GM19372 (cell line): ENCODE results near the gene SPOCD1.

ENCODE experiments used
- ATAC-seq: cut with Tn5 transposase; IDR thresholded peaks from one replicate; pipeline ENCODE4 v1.9.1; 2021; ENCODE audit warnings: mild to moderate bottlenecking, low read depth, moderate library complexity; ENCODE audit not compliant: unreplicated experiment

SPOCD1 gene

DNA sequence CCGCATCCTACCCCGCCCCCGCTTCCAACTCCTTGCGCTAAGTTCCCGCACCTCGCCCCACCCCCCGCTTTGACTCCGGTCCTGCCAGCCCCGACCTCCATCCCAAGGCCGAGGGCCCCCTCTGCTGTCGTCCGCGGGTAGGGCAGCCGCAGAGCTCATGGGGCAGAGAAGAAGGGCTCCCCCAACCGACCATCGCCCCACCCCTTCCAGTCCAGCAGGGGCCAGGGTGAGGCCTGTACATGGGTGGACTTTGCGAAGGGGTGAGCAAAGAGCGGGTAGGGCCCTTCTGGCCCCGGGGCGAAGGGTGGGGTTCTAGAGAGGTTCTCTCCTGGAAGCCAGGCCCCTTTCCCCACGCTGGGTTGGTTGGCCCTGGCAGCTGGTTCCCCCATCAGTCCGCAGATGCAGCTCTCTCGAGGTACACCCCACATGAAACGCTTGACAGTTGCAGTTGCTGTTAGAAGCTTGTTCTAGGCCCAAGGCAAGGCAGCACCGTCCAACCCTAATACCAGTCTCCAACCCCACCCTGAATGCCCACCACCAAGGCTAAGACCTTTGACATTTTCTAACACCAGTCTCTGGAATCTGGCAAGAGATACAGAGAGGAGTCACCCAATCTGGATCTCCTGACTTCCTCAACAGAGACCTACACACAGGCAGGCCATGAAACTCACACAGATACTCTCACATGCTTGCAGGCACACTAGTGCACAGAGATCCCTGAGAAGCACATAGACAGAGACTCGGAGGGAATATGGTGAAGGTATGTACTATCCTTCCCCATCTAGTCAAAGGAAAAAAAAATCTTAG, 26.4 kb downstream of the SPOCD1 start:
- peak; percentile 64 for ATAC-seq

DNA sequence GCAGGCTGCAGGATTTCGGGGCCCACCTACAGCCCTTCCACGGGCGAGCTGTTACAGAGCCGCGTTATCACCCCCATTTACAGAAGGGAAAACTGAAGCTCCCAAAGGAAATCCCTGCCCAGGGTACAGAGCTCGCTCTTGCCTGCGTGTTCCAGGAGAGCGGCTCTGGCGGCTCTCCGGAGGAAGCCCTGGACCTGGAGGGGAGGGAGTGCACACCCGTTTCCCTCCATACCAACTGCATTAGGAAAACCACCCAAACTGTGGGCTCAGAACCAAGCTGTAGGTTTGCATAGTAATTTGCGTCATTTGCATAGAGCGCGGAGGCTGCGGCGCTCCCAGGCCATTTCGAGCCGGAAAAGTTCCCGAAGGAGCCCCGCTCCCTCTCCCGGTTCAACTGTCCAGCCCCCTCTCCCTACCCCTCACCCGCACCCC, 27.0 kb downstream of the SPOCD1 start:
- ATAC-seq, result peak; percentile 19

DNA sequence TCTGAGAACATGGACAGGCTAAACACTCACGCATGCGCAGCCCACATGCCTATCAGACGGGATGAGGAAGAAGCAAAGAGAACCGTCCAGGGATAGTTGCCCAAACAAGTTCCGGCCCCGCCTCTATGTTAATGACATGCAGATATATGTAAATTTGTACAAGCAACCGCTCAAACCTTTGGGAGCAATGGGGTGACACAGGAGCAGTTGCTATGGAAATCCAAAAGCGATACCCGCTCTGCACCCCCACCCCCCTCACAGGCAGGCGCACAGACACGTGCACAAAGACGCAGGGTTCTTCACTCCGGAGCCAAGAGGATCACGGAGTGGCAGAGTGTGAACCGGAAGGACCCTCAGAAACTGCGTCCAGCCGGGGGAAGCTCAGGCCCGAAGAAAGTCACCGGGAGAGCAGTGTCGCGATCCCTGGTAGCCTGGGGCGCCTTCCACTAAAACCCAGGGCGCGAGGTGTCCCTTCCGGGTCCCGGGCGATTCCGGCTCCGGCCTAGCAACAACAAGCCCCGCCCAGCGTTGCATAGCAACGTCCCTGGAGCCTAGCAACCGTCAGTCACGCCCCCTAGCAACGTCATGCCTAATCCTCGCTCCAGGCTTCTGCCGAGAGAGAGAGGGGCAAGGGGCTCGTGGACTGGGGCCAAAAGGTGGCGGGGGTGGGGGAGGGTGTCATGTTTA, 27.5 kb downstream of the SPOCD1 start:
- ATAC-seq, result peak; percentile 67

- ATAC-seq, result no peak
These were observed 28.1 kb downstream of the SPOCD1 start for GRCh38 chr1:31787786-31788137.

DNA sequence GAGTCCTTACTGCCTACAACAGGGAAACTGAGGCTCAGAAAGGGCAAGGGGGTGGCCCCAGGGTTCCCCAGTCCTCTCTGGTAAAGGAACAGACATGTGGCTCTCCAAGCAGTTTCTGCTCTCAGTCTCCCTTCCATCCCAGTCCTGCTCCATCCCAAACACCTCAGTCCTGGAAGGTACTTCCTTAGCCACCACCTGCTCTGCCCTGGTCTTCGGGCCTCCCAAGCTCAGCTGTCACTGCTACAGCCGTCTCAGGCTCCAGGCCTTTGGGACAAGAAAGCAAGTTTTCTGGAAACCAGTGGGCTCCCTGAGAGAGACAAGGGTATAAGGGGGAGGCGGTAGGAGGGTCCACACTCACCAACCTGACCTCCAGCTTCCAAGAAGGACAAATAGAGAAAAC, 28.6 kb downstream of the SPOCD1 start:
- ATAC-seq, result no peak

DNA sequence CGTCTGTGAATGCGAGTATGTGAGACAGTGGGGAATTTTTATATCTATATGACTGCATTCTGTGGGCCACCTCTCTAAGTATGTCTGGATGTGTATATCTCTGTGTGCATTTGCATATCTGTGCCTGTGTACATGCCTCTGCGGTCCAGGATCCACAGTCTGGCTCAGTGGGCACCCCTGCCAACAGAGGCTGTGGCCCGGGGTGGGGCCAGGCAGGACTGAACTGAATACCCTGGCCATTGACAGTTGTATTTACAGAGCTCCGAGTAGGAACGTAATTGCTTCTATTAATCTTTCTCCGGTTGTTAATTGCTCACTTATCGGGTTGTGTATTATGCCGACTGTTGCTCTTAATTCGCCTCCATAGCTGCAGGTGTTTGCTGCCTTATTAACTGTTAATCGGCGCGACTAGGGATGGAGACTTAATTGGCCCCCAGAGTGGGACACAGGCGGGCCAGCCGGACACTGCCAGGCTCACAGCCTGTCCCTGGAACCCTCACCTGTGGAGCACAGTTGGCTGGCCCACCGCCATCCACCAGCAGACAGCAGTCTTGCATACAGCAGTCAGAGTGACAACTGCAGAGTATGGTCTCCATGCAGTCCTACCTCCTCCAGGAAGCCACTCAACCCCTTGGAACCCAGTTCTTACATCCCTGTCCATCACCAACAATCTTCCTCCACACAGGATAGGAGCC, 29.3 kb downstream of the SPOCD1 start:
- no peak for ATAC-seq

DNA sequence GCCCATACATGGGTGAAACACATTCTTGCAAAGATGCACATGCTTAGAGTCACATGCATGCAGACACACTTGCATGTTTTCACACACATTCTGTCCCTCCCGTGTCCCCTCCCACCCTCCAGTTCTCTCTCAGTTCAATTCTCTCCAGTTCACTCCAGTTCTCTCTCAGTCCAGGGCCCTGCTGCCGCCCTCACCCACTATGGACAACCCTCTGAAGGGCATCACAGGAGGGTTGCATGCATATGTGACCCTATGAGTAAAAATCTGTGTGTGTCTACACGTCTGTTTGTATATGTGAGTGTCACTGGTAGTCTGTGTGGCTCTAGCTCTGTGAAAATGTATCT, 29.9 kb downstream of the SPOCD1 start:
- no peak for ATAC-seq

- no peak for ATAC-seq
These were observed 30.5 kb downstream of the SPOCD1 start for GRCh38 chr1:31785020-31785946.

- ATAC-seq, result no peak
These were observed 31.3 kb downstream of the SPOCD1 start for GRCh38 chr1:31784356-31785019.

- ATAC-seq, result no peak
These were observed 32.0 kb downstream of the SPOCD1 start for GRCh38 chr1:31783846-31784245.

GRCh38 chr1:31782421-31783410, 33.1 kb downstream of the SPOCD1 start:
- no peak for ATAC-seq

GRCh38 chr1:31781756-31782371, 34.0 kb downstream of the SPOCD1 start:
- no peak for ATAC-seq

DNA sequence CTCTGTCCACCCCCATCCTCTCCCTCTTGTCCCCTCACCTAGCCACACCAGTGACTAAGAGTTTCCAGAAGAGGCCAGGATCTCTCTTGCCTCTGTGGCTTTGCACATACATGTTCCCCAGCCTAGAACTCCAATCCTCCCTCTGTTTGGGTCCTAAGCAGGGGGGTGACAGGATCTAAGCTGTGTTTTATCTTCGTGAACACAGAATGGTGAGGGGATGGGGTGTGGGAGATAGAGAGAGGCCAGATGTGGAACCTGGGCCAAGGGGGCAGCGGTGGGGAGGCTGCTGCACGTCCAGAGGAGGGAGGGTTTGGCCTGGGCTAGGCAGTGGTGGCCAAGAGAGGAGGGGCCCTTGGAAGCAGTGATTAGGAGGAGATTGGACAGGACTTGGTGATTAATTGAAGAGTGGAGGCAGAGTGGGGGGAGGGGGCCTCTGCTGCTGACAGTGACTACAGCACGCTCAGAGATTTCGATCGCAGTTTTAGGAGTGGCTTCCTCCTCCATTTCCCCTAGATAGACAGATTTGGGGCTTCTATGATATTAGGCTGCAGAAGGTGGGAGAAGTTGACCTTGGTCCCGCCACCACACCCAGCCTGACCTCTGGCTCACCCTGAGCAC, 34.6 kb downstream of the SPOCD1 start:
- no peak for ATAC-seq

DNA sequence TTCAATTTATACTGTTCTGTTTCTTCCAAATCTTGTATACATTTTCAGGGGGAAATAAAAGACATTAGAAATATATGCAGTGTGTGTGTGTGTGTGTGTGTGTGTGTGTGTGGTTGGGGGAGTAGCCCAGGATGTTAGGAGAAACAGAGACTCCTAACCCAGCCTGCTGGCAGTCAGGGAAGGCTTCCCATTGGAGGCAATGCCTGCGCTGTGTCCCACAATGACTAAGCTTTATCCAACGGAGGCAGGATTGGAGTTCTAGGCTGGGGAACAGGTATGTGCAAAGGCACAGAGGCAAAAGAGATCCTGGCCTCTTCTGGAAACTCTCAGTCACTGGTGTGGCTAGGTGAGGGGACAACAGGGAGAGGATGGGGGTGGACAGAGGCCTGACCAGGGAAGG, 35.2 kb downstream of the SPOCD1 start:
- no peak for ATAC-seq

- no peak for ATAC-seq
These were observed 36.1 kb downstream of the SPOCD1 start for GRCh38 chr1:31779687-31780086.

DNA sequence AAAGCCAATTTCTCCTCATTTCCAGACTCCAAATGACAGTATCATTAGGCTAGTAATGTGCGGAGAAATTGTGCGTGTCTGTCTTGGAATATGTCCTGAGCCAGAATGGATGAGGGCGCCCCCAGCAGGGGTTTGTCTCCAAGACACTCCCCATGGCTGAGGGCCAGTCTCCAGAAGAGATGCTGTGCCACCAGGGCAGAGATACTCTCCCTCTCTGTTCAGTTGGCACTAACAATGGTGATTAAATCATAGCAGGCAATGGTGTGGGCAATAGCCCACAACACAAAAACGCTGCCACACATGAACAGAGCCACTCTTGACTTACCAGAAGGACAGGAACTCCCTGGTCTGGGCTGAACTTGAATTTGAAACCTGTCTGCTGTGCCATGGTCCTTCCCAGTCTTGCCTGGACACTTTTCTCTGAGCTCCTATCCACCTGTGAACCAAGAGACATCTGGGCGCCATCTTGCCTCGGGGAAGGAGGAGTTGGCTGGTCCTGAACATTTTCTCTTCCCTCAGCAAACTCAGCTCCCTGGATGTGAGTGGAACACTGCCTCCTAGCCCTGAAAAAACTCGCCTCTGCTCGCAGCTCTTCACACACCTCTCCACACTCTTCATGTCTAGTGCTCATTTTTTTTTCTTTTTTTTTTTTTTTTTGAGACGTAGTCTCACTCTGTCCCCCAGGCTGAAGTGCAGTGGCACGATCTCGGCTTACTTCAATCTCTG, 36.9 kb downstream of the SPOCD1 start:
- no peak for ATAC-seq

DNA sequence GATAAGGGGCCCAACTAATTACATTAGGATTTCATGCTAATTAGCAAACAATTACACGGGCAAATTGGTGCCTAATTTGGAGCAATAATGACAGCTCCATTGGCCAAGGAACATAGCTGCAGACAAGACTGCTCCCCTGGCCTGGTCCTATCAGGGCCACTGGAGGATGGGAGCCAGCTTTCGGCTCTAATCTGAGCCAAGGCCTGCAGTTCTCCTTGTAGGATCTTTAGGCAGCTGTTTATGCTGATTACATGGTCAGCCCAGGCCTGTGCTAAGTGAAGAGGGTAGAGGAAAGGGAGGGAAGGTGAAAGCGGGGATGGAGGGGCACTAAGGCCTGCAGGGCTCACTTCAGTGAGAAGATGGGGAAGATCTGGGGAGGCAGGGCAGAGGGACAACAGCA, 39.3 kb downstream of the SPOCD1 start:
- ATAC-seq, result no peak
